B cell (primary cell): ENCODE measurements around the gene CLEC10A.

Experiments used
- CTCF ChIP-seq: fragments of 200-600 bp; IDR thresholded peaks from one replicate; pipeline ENCODE4 v1.8.0; 2022; ENCODE audit warnings: antibody characterized with exemption, mild to moderate bottlenecking
- EZH2 ChIP-seq: IDR thresholded peaks from 2 replicates; pipeline ENCODE4 v1.6.1; 2012; ENCODE audit warnings: borderline replicate concordance, low read depth, mild to moderate bottlenecking, moderate library complexity, low read length; ENCODE audit not compliant: insufficient read depth, poor library complexity, severe bottlenecking

- TF ChIP-seq EZH2 = no peak
- no peak for TF ChIP-seq CTCF
These were observed 39.3 kb upstream of the CLEC10A start for GRCh38 chr17:7119314-7119713.
